Loucy (cell line): ENCODE results near the gene TTC7B.

Experiments used
- H2AFZ ChIP-seq: fragments of 200-600 bp; sonication (generic); 2 replicates; pipeline ENCODE4 v1.6.0; 2016; ENCODE audit warnings: antibody characterized with exemption, mild to moderate bottlenecking, low read length, moderate library complexity
- H3F3A ChIP-seq: fragments of 200-600 bp; 2 replicates; pipeline ENCODE4 v1.6.0; 2016; ENCODE audit warnings: antibody characterized with exemption, low read depth, mild to moderate bottlenecking
- H3K27me3 ChIP-seq: fragments of 200-600 bp; sonication (generic); 2 replicates; pipeline ENCODE4 v1.6.1; 2014; ENCODE audit warnings: low read length, mild to moderate bottlenecking; ENCODE audit not compliant: insufficient read depth, poor library complexity, severe bottlenecking
- H3K36me3 ChIP-seq: fragments of 200-600 bp; sonication (generic); 2 replicates; pipeline ENCODE4 v1.6.1; 2016; ENCODE audit warnings: low read length; ENCODE audit not compliant: insufficient read depth
- H3K4me1 ChIP-seq: fragments of 200-600 bp; sonication (generic); 2 replicates; pipeline ENCODE4 v1.5.1; 2014; ENCODE audit warnings: low read length, mild to moderate bottlenecking; ENCODE audit not compliant: insufficient read depth, poor library complexity, severe bottlenecking
- H3K4me2 ChIP-seq: fragments of 200-600 bp; sonication (generic); 2 replicates; pipeline ENCODE4 v1.6.0; 2014; ENCODE audit warnings: antibody characterized with exemption, low read length, low read depth, mild to moderate bottlenecking; ENCODE audit not compliant: poor library complexity, severe bottlenecking
- H3K4me3 ChIP-seq: fragments of 200-600 bp; sonication (generic); 2 replicates; pipeline ENCODE4 v1.5.1; 2014; ENCODE audit warnings: low read length, mild to moderate bottlenecking, mixed read lengths; ENCODE audit not compliant: poor library complexity, severe bottlenecking
- H3K79me2 ChIP-seq: fragments of 200-600 bp; sonication (generic); 2 replicates; pipeline ENCODE4 v1.6.1; 2014; ENCODE audit warnings: low read length; ENCODE audit not compliant: insufficient read depth
- H3K9ac ChIP-seq: fragments of 200-600 bp; sonication (generic); 2 replicates; pipeline ENCODE4 v1.6.0; 2014; ENCODE audit warnings: mild to moderate bottlenecking, low read depth, low read length, moderate library complexity; ENCODE audit not compliant: poor library complexity, severe bottlenecking
- H3K9me2 ChIP-seq: fragments of 200-600 bp; sonication (generic); replicated peaks from 2 replicates; pipeline ENCODE4 v1.6.1; 2016; ENCODE audit warnings: low read depth, low read length, mixed read lengths
- H3K9me3 ChIP-seq: fragments of 200-600 bp; sonication (generic); 2 replicates; pipeline ENCODE4 v1.6.1; 2014; ENCODE audit warnings: mild to moderate bottlenecking, antibody characterized with exemption, low read length, low read depth; ENCODE audit not compliant: insufficient read depth
- H4K20me1 ChIP-seq: fragments of 200-600 bp; sonication (generic); 2 replicates; pipeline ENCODE4 v1.6.0; 2014; ENCODE audit warnings: antibody characterized with exemption, low read length, mild to moderate bottlenecking; ENCODE audit not compliant: insufficient read depth, poor library complexity, severe bottlenecking
- EZH2phosphoT487 ChIP-seq: fragments of 200-600 bp; IDR thresholded peaks from 2 replicates; pipeline ENCODE4 v1.6.1; 2018; ENCODE audit warnings: antibody characterized with exemption, mild to moderate bottlenecking, moderate library complexity, borderline replicate concordance
- TF ChIP-seq, protein P1 (sequence below): fragments of 200-600 bp; sonication (generic); conservative IDR thresholded peaks from 2 replicates; pipeline ENCODE4 v1.5.1; 2014; ENCODE audit warnings: mild to moderate bottlenecking, antibody characterized with exemption, low read length

Gene TTC7B

DNA sequence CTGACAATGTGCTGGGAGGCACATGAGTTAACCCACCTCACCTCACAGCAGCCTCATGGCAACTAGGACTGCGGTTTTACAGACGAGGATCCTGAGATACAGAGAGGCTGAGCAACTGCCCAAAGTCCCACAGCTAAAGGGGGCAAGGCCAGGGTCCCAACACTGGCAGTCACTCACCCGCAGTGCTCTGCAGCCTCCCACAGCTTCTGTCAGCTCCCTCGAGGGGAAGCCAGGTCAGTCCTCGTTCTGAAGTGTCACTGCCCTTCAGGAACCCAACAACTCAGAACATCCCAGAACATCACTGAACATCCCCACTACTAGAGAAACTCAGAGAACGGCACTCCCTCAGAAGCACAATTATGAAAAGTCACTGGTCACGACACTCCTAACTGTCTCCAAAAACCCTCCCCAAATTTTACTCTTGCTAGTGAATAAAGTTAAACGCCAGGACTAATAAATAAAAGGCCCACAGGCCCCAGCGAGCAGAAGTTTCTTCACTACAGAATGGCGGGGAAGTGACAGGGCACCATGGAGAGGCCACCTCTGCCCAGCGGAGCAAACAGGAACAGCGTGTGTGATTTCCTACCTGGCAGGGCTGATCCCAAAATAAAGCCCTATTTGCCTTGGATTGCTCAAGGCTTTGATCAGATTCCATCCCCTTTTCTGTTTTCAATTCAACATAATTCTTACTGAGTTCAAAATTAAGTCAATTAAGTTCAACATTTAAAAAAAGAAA lies 75.1 kb downstream of the TTC7B start:
- no peak overlapping the region for H3K4me2 ChIP-seq

DNA sequence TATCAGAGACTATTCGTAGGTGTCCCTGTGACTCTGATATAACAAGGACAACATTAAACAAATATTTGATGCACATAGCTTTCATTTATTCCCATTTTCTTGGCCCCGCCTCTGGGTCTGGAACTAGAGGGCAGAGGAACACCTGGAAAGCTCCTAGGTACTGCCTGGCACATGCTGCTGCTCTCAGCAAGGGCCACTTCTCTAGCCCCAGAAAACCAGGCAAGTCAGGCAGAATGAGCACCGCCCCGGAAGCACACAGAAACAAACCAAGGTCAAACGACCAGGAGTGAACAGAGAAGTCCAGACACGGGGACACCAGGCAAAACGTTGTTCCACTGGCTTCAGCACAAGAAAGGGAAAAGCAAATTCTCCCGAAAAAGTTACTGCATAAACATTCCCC lies 76.1 kb downstream of the TTC7B start:
- Histone ChIP-seq H3K4me2 (no peak overlapping the region), H3K79me2 (no peaks in the 10 kb centered on the region), H2AFZ (no peak overlapping the region), H3K9me3 (no peaks in the 10 kb centered on the region), H3K9ac (no peak overlapping the region), H3K36me3 (peaks cover 18% of the 10 kb centered on the region; the same call in 1 of the 2 replicates), H3K9me2 (no peaks in the 10 kb centered on the region), H3K4me3 (no peak overlapping the region), H3K27me3 (no peaks in the 10 kb centered on the region), H4K20me1 (no peaks in the 10 kb centered on the region), H3K4me1 (peaks cover 4% of the 10 kb centered on the region), H3F3A (no peaks in the 10 kb centered on the region)
- TF ChIP-seq, protein P1, sequence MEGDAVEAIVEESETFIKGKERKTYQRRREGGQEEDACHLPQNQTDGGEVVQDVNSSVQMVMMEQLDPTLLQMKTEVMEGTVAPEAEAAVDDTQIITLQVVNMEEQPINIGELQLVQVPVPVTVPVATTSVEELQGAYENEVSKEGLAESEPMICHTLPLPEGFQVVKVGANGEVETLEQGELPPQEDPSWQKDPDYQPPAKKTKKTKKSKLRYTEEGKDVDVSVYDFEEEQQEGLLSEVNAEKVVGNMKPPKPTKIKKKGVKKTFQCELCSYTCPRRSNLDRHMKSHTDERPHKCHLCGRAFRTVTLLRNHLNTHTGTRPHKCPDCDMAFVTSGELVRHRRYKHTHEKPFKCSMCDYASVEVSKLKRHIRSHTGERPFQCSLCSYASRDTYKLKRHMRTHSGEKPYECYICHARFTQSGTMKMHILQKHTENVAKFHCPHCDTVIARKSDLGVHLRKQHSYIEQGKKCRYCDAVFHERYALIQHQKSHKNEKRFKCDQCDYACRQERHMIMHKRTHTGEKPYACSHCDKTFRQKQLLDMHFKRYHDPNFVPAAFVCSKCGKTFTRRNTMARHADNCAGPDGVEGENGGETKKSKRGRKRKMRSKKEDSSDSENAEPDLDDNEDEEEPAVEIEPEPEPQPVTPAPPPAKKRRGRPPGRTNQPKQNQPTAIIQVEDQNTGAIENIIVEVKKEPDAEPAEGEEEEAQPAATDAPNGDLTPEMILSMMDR = no peak
- no peak for TF ChIP-seq EZH2phosphoT487

More for the DNA sequence above, 75.1 kb downstream of the TTC7B start:
- H3K4me3 ChIP-seq = no peak overlapping the region
- H3K9ac ChIP-seq = no peak overlapping the region
- no peaks in the 10 kb centered on the region for H3K79me2 ChIP-seq
- H3K9me2 ChIP-seq = no peaks in the 10 kb centered on the region
- no peaks in the 10 kb centered on the region for H4K20me1 ChIP-seq
- H2AFZ ChIP-seq = no peak overlapping the region
- H3K4me1 ChIP-seq = peaks cover 4% of the 10 kb centered on the region
- peaks cover 18% of the 10 kb centered on the region; the same call in 1 of the 2 replicates for H3K36me3 ChIP-seq
- no peaks in the 10 kb centered on the region for H3K9me3 ChIP-seq
- TF ChIP-seq, protein P1 = no peak
- TF ChIP-seq EZH2phosphoT487 = no peak
- no peaks in the 10 kb centered on the region for H3K27me3 ChIP-seq
- no peaks in the 10 kb centered on the region for H3F3A ChIP-seq

DNA sequence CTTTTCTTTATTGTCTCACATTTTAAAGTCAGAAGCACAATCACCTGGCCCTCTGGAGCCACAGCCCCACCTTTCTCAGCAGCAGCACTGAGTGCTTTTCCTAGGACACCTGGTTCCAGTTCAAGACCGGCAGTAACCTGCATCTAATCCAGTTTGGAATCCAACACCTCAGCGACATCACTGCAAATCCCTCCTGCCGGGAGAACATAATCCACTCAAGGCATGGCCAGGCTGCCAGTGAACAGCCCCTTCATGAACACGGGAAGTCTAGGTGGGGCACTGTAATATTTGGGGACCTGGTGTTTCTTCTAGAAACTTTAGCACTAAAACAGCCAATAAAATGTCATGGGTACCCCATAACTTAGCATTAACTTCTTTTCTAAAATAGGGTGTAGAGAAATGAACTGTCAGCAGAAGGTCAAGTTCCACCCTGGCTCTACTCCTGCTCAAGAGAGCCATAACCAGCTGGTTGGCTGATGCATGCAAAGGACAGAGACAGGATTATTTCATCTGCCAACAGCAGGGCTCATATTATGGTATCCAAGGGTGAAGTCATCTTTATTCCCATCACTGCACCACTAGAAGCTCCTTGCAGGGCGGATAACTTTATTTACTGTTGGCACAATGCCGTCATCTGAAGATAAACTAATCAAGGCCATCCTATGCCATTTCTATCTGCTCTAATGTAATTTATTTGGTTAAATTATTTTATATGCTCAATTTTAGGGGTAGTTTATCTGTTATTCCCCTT lies 76.7 kb downstream of the TTC7B start:
- no peaks in the 10 kb centered on the region for H3K9me3 ChIP-seq
- H3K4me3 ChIP-seq = no peak overlapping the region
- no peak overlapping the region for H2AFZ ChIP-seq
- H3F3A ChIP-seq = no peaks in the 10 kb centered on the region
- peaks cover 4% of the 10 kb centered on the region for H3K4me1 ChIP-seq
- no peak overlapping the region for H3K4me2 ChIP-seq
- no peaks in the 10 kb centered on the region for H3K9me2 ChIP-seq
- H3K79me2 ChIP-seq = no peaks in the 10 kb centered on the region
- no peak overlapping the region for H3K9ac ChIP-seq
- H4K20me1 ChIP-seq = no peaks in the 10 kb centered on the region
- H3K27me3 ChIP-seq = no peaks in the 10 kb centered on the region
- H3K36me3 ChIP-seq = peaks cover 15% of the 10 kb centered on the region; the same call in 1 of the 2 replicates
- TF ChIP-seq, protein P1 = no peak
- TF ChIP-seq EZH2phosphoT487 = no peak
